ENCODE measurements around the gene VPS13D. TPM values are rescaled to one million over a fixed set of nuclear protein-coding genes. Genes with fewer than 3 reads are reported as not detected.

VPS13D gene
- total RNA-seq, 1 experiment from 2014 or later, result 6.8 TPM

GRCh38 chr1:12335815-12336214 is 106.0 kb downstream of the VPS13D start:
- DNase-seq (ENCODE audit: low spot score), result no peak

- no peak for DNase-seq (ENCODE audit: low spot score)
These were observed 106.6 kb downstream of the VPS13D start for GRCh38 chr1:12336413-12336812.

- DNase-seq (ENCODE audit: low spot score), result no peak
These were observed 108.2 kb downstream of the VPS13D start for GRCh38 chr1:12338017-12338416.

GRCh38 chr1:12338823-12339222 is 109.0 kb downstream of the VPS13D start:
- no peak for DNase-seq (ENCODE audit: low spot score)

- DNase-seq (ENCODE audit: low spot score), result no peak
These were observed 109.6 kb downstream of the VPS13D start for GRCh38 chr1:12339396-12339795.

GRCh38 chr1:12339811-12340543 is 110.1 kb downstream of the VPS13D start:
- DNase-seq (ENCODE audit: low spot score), result no peak

GRCh38 chr1:12340544-12340930 is 110.7 kb downstream of the VPS13D start:
- no peak for DNase-seq (ENCODE audit: low spot score)

GRCh38 chr1:12341667-12342066 is 111.8 kb downstream of the VPS13D start:
- DNase-seq (ENCODE audit: low spot score), result no peak

GRCh38 chr1:12342401-12343003 is 112.7 kb downstream of the VPS13D start:
- no peak for DNase-seq (ENCODE audit: low spot score)

GRCh38 chr1:12343823-12344487 is 114.1 kb downstream of the VPS13D start:
- DNase-seq (ENCODE audit: low spot score), result no peak

- no peak for DNase-seq (ENCODE audit: low spot score)
These were observed 114.9 kb downstream of the VPS13D start for GRCh38 chr1:12344596-12345349.

- DNase-seq (ENCODE audit: low spot score), result no peak
These were observed 115.8 kb downstream of the VPS13D start for GRCh38 chr1:12345350-12346217.

- no peak for DNase-seq (ENCODE audit: low spot score)
These were observed 116.8 kb downstream of the VPS13D start for GRCh38 chr1:12346483-12347151.

- DNase-seq (ENCODE audit: low spot score), result no peak
These were observed 118.3 kb downstream of the VPS13D start for GRCh38 chr1:12348113-12348512.

- DNase-seq (ENCODE audit: low spot score), result no peak
These were observed 124.2 kb downstream of the VPS13D start for GRCh38 chr1:12353981-12354380.

- no peak for DNase-seq (ENCODE audit: low spot score)
These were observed 126.4 kb downstream of the VPS13D start for GRCh38 chr1:12356004-12356890.

- no peak for DNase-seq (ENCODE audit: low spot score)
These were observed 128.7 kb downstream of the VPS13D start for GRCh38 chr1:12358499-12358898.

GRCh38 chr1:12359359-12360133 is 129.7 kb downstream of the VPS13D start:
- no peak for DNase-seq (ENCODE audit: low spot score)

GRCh38 chr1:12368646-12369045 is 138.8 kb downstream of the VPS13D start:
- DNase-seq (ENCODE audit: low spot score), result no peak

Measured in A172 (cell line).